GM12891 (cell line): ENCODE data around the gene DBNL.
"Not testable (repeated sequence)": the region's sequence is repeated elsewhere in the genome, so short reads cannot be mapped to it uniquely, and the experiment has no call there.

Source experiments
- DNase-seq: peaks from one replicate; pipeline ENCODE4 v3.0.0; 2011; ENCODE audit warnings: low spot score; ENCODE audit not compliant: insufficient read length
- FAIRE-seq: peaks from 2 replicates; lab custom pipeline; 2011; peaks lifted over from hg19 to GRCh38; lab: Jason Lieb, UNC
- PAX5 ChIP-seq: IDR thresholded peaks from 2 replicates; pipeline ENCODE4 v1.6.1; 2011; ENCODE audit warnings: low read length, moderate library complexity, mild to moderate bottlenecking; ENCODE audit not compliant: insufficient read depth, severe bottlenecking
- POLR2A ChIP-seq: IDR thresholded peaks from 2 replicates; pipeline ENCODE4 v1.6.1; 2011; ENCODE audit warnings: low read depth, low read length, control low read depth
- POLR2AphosphoS5 ChIP-seq: IDR thresholded peaks from 2 replicates; pipeline ENCODE4 v1.6.1; 2011; ENCODE audit warnings: low read depth, low read length, control low read depth
- POU2F2 ChIP-seq: IDR thresholded peaks from 2 replicates; pipeline ENCODE4 v1.6.1; 2011; ENCODE audit warnings: low read depth, mild to moderate bottlenecking, control low read depth, low read length, moderate library complexity
- SPI1 ChIP-seq: IDR thresholded peaks from 2 replicates; pipeline ENCODE4 v1.6.1; 2011; ENCODE audit warnings: low read depth, low read length, control low read depth
- TAF1 ChIP-seq: IDR thresholded peaks from 2 replicates; pipeline ENCODE4 v1.6.1; 2011; ENCODE audit warnings: low read depth, low read length, control low read depth

DBNL gene

DNA sequence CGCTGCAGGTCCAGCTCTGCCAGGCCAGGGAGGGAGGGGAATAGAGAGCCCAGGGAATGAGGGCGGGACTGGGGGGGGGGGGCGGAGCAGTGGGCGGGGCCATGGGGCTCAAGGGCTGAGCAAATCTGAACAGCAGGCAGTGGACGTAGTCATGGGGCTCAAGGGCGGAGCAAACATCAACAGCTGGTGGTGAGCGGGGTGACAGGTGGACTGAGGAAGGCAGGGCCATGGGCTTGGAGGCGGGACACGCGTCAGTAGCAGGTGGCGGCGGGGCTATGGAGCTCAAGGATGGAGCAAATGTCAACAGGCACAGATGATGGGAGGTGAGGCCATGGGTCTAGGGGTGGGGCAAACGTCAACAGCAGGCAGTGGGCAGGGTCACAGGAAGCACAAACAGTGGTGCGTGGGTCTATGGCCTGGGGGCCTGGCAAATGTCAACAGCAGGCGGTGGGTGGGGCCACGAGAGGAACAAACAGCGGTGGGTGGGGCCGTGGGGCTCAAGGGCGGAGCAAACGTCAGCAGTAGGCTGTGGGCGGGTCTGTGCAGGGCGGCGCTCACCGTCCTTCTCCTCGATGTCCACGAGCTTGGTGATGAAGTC, 5.4 kb upstream of the DBNL start:
- not testable (repeated sequence) for FAIRE-seq, DNase-seq

- DNase-seq, FAIRE-seq: not testable (repeated sequence)
Measured at GRCh38 chr7:44039800-44040492, 4.6 kb upstream of the DBNL start.

GRCh38 chr7:44040493-44040891, 4.0 kb upstream of the DBNL start:
- DNase-seq, FAIRE-seq: not testable (repeated sequence)

DNA sequence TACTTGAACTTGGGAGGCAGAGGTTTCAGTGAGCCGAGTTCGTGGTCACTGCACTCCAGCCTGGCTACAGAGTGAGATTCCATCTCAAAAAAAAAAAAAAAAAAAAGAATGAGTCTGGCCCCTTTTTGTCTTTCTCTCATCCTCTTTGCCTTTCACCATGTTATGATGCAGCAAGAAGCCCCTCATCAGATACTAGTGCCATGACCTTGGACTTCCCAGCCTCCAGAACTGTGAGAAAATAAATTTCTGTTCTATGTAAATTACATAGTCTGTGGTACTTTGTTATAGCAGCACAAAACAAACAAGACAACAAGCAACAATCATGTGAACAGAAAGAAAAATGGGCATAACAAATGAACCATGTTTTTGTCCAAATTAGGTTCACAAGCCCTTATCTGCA, 2.3 kb upstream of the DBNL start:
- no peak for FAIRE-seq
- no peak for DNase-seq
- no peak for TF ChIP-seq POLR2AphosphoS5
- no peak for TF ChIP-seq TAF1
- TF ChIP-seq SPI1, result no peak
- TF ChIP-seq PAX5, result no peak
- no peak for TF ChIP-seq POU2F2
- TF ChIP-seq POLR2A, result no peak

GRCh38 chr7:44043902-44044301, 600 bp upstream of the DBNL start:
- no peak for DNase-seq
- no peak for FAIRE-seq

DNA sequence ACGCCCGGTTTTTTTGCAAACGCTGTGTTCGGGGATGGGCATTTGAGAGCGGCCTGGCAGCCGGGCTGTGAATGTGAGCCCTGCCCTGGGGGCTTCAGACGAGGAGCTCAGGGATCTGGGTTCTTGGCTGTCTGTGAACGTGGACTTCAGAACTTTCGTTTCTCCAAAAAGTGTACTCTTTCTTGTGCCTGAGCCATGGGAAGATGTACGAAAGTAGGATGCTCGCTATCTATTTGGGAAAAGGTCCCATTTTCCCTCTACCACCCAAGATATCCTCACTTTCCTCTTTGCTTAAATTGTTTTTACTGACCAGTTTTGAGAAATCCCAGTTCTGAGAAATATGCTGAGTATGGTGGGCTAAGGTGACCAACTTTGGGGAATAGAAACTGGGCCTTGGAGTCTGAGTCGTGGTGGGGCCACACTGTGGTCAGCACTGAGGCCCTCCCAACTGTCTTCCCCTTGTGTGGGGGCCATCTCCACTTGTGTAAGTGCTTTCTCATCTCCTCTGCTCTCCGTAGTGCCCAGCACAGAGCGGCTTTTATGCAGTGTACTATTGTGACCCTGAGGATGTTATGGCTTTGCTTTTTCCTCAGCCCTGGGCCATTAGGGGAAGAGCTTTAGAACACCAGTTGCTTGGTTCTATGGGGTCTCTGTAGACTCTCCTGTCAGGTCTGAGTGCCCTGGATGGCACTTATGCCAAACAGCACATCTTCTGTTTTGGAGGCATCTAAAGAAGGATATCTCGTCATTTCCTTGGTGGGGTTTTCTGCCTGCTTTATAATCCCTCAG, 918 bp downstream of the DBNL start:
- no peak for TF ChIP-seq POLR2AphosphoS5
- TF ChIP-seq SPI1, result peak; percentile 46
- DNase-seq (no peak), FAIRE-seq (peak; percentile 40)

More at GRCh38 chr7:44043902-44044301, 600 bp upstream of the DBNL start:
- TF ChIP-seq POU2F2 (no peak), POLR2AphosphoS5 (no peak), TAF1 (no peak), POLR2A (no peak)

DNA sequence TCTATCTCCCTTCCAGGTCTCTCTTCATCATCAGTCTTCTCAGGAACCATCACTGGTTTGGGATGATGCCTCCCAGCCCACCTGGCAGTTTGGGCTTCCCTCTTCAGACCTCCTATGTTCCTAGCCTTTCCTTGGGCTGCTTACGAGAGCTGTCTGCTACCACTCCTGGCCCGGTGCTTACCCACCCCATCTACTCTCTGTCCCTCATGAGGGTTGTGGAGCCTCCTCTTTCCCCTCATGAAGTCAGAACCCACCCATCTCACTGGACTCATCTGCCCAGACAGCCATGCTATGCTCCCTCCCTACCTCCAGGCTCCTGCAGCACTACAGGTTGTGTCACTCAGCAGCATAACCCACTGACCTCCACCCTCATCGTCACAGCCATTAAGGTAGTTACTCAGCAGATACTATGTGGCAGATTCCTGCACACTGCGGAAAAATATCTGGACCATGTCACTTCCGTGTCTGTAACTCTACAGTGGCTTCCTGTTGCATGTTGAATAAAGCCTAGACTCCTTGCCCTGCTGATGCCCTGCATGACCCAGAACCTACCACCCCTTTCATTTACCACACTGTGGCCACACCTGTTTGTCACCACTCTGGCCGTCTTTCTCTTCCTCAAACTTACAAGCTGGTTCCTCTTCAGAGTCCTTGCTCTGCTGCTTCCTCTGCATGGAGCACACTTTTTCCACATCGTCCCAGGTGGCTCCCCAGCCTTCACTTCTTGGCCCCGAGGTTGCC, 2.0 kb downstream of the DBNL start:
- FAIRE-seq (peak; percentile 86), DNase-seq (no peak)
- no peak for TF ChIP-seq TAF1
- TF ChIP-seq SPI1, result peak; percentile 79
- TF ChIP-seq POU2F2, result no peak
- no peak for TF ChIP-seq POLR2AphosphoS5
- no peak for TF ChIP-seq PAX5
- peak; percentile 45 for TF ChIP-seq POLR2A

GRCh38 chr7:44048031-44048795, 3.7 kb downstream of the DBNL start:
- TF ChIP-seq PAX5 (no peak), POLR2A (no peak), SPI1 (no peak), TAF1 (no peak), POU2F2 (no peak), POLR2AphosphoS5 (no peak)
- DNase-seq (no peak), FAIRE-seq (no peak)

DNA sequence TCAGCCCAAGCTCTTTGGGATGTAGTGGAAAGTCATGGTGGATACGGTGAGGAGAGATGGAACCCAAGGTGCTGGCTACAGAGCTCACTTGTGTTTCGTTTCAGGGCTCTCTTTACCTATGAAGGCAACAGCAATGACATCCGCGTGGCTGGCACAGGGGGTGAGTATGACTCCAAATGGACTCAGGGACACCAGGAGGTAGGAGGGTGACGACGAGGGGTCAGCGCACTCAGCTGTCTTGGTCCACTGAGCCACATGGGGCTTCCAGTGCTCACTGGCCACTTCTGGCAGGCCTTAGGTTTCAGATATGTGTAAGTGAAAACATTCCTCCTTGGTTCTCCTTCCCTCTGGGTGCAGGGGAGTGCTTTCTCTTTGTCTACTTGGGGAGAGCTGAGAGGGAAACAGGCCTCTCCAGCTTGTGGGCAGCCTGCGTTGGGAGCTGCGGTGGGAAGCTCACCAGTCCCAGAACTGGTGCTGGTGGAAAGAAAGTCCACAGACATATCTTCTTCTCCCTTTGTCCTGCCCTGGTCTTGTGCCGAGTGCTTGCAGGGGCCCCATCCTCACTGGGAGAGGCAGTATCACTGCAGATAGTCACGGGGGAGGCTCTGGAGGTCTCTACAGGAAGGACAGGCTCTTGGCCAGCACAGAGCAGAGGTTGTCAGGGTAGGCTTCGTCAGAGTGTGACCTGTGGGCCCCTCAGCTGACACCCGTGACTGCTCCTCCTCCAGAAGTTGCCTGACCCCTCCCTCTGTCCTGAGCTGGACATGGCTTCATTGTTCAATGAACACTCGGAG, 5.8 kb downstream of the DBNL start:
- FAIRE-seq, result no peak
- no peak for DNase-seq
- TF ChIP-seq POLR2A (no peak), POLR2AphosphoS5 (no peak), SPI1 (no peak), POU2F2 (no peak), TAF1 (no peak), PAX5 (no peak)
